Breast epithelium (tissue), 3 donors: Measurements from ENCODE around the gene CDIPT.

Source experiments
- CTCF ChIP-seq, 3 donors: fragments of 450-650 bp; IDR thresholded peaks; one replicate each; pipeline ENCODE4 v1.5.1; 2016 to 2017; ENCODE audit warnings: antibody characterized with exemption in 3 of 3, mild to moderate bottlenecking in 3 of 3, moderate library complexity in 3 of 3
- POLR2AphosphoS5 ChIP-seq, 3 donors: sonication (generic); formaldehyde crosslinking; IDR thresholded peaks; one replicate each; pipeline ENCODE4 v1.6.1; 2017; ENCODE audit warnings: antibody characterized with exemption in 3 of 3

GRCh38 chr16:29818082-29818481 lies 44.9 kb downstream of the CDIPT start:
- no peak for TF ChIP-seq CTCF (IDR thresholded peaks at IDR 0.05)
- no peak for TF ChIP-seq POLR2AphosphoS5 (IDR thresholded peaks at IDR 0.05)
